ENCODE data around the gene VWC2.

Gene VWC2

GRCh38 chr7:49773218-49773935 lies at the start of gene VWC2:
Gene VWC2 (plus strand): TSS chr7:49773638. CDS start chr7:49775436, 1,798 bp downstream.
- in situ Hi-C loops (cut with MboI; ENCODE audit: low sequenced_read_pairs), result no loop called here

- in situ Hi-C loops (cut with MboI; ENCODE audit: low sequenced_read_pairs), result no loop called here
These were observed 49.4 kb upstream of the VWC2 start for GRCh38 chr7:49724071-49724470.

- in situ Hi-C loops (cut with MboI; ENCODE audit: low sequenced_read_pairs), result no loop called here
These were observed 41.6 kb upstream of the VWC2 start for GRCh38 chr7:49731836-49732235.

GRCh38 chr7:49762666-49763065 lies 10.8 kb upstream of the VWC2 start:
- in situ Hi-C loops (cut with MboI; ENCODE audit: low sequenced_read_pairs), result no loop called here

- in situ Hi-C loops (cut with MboI; ENCODE audit: low sequenced_read_pairs), result no loop called here
These were observed 9.6 kb upstream of the VWC2 start for GRCh38 chr7:49763791-49764190.

- in situ Hi-C loops (cut with MboI; ENCODE audit: low sequenced_read_pairs), result no loop called here
These were observed 6.5 kb upstream of the VWC2 start for GRCh38 chr7:49766966-49767365.

GRCh38 chr7:49767719-49768118 lies 5.7 kb upstream of the VWC2 start:
- in situ Hi-C loops (cut with MboI; ENCODE audit: low sequenced_read_pairs), result no loop called here

GRCh38 chr7:49768254-49768653 lies 5.2 kb upstream of the VWC2 start:
- in situ Hi-C loops (cut with MboI; ENCODE audit: low sequenced_read_pairs), result no loop called here

- in situ Hi-C loops (cut with MboI; ENCODE audit: low sequenced_read_pairs), result no loop called here
These were observed 4.6 kb upstream of the VWC2 start for GRCh38 chr7:49768835-49769234.

- in situ Hi-C loops (cut with MboI; ENCODE audit: low sequenced_read_pairs), result no loop called here
These were observed 4.1 kb upstream of the VWC2 start for GRCh38 chr7:49769285-49769857.

GRCh38 chr7:49770838-49771237 lies 2.6 kb upstream of the VWC2 start:
- in situ Hi-C loops (cut with MboI; ENCODE audit: low sequenced_read_pairs), result no loop called here

- in situ Hi-C loops (cut with MboI; ENCODE audit: low sequenced_read_pairs), result no loop called here
These were observed 1.8 kb upstream of the VWC2 start for GRCh38 chr7:49771427-49772176.

- in situ Hi-C loops (cut with MboI; ENCODE audit: low sequenced_read_pairs), result no loop called here
These were observed 571 bp upstream of the VWC2 start for GRCh38 chr7:49772916-49773217.

- in situ Hi-C loops (cut with MboI; ENCODE audit: low sequenced_read_pairs), result no loop called here
These were observed 559 bp downstream of the VWC2 start for GRCh38 chr7:49773936-49774458.

GRCh38 chr7:49774459-49775064 lies 1.1 kb downstream of the VWC2 start:
- in situ Hi-C loops (cut with MboI; ENCODE audit: low sequenced_read_pairs), result no loop called here

GRCh38 chr7:49775065-49775948 lies 1.9 kb downstream of the VWC2 start:
- in situ Hi-C loops (cut with MboI; ENCODE audit: low sequenced_read_pairs), result no loop called here

GRCh38 chr7:49775949-49776443 lies 2.6 kb downstream of the VWC2 start:
- in situ Hi-C loops (cut with MboI; ENCODE audit: low sequenced_read_pairs), result no loop called here

- in situ Hi-C loops (cut with MboI; ENCODE audit: low sequenced_read_pairs), result no loop called here
These were observed 3.6 kb downstream of the VWC2 start for GRCh38 chr7:49776994-49777393.

- in situ Hi-C loops (cut with MboI; ENCODE audit: low sequenced_read_pairs), result no loop called here
These were observed 5.4 kb downstream of the VWC2 start for GRCh38 chr7:49778731-49779270.

GRCh38 chr7:49780953-49781352 lies 7.5 kb downstream of the VWC2 start:
- in situ Hi-C loops (cut with MboI; ENCODE audit: low sequenced_read_pairs), result no loop called here

Data from HL-60/S4 (cell line).